GM19193 (cell line): ENCODE measurements around the gene OPRM1.

Source experiments
- POLR2A ChIP-seq: IDR thresholded peaks from 4 replicates; pipeline ENCODE4 v1.6.1; 2011; ENCODE audit not compliant: insufficient read depth, insufficient read length; ENCODE audit errors: extremely low read depth

Gene OPRM1

GRCh38 chr6:154117485-154117884 is 78.4 kb downstream of the OPRM1 start:
- TF ChIP-seq POLR2A = no peak

GRCh38 chr6:154122195-154122925 is 83.3 kb downstream of the OPRM1 start:
- TF ChIP-seq POLR2A = no peak

GRCh38 chr6:154123155-154123956 is 84.3 kb downstream of the OPRM1 start:
- no peak for TF ChIP-seq POLR2A

GRCh38 chr6:154125421-154125820 is 86.4 kb downstream of the OPRM1 start:
- no peak for TF ChIP-seq POLR2A

- no peak for TF ChIP-seq POLR2A
Measured at GRCh38 chr6:154127657-154128056, 88.6 kb downstream of the OPRM1 start.

GRCh38 chr6:154134471-154135147 is 95.6 kb downstream of the OPRM1 start:
- TF ChIP-seq POLR2A = no peak

GRCh38 chr6:154138793-154139192 is 99.8 kb downstream of the OPRM1 start:
- no peak for TF ChIP-seq POLR2A

GRCh38 chr6:154139892-154140291 is 100.9 kb downstream of the OPRM1 start:
- no peak for TF ChIP-seq POLR2A

GRCh38 chr6:154140743-154141142 is 101.7 kb downstream of the OPRM1 start:
- no peak for TF ChIP-seq POLR2A

GRCh38 chr6:154143753-154144152 is 104.7 kb downstream of the OPRM1 start:
- TF ChIP-seq POLR2A = no peak

- TF ChIP-seq POLR2A = no peak
Measured at GRCh38 chr6:154154389-154154967, 115.4 kb downstream of the OPRM1 start.

GRCh38 chr6:154156135-154156896 is 117.3 kb downstream of the OPRM1 start:
- TF ChIP-seq POLR2A = peak; percentile 29

GRCh38 chr6:154157082-154157481 is 118.0 kb downstream of the OPRM1 start:
- TF ChIP-seq POLR2A = no peak

GRCh38 chr6:154157706-154158105 is 118.7 kb downstream of the OPRM1 start:
- TF ChIP-seq POLR2A = no peak
